Calu3 (cell line): ENCODE results near the gene GRK3. TPM values are rescaled to one million over a fixed set of nuclear protein-coding genes. Genes with fewer than 3 reads are reported as not detected.
"Not testable (repeated sequence)": the region's sequence is repeated elsewhere in the genome, so short reads cannot be mapped to it uniquely, and the experiment has no call there.

Experiments used
- BruUV-seq: library from RNA; stranded (reverse); fragments of 400-500 nt; replicated peaks from 2 replicates; lab custom pipeline; 2021; lab: Mats Ljungman, UMichigan
- CTCF ChIA-PET: fragments of 300-600 bp; sonication (Branson Sonifier 250); formaldehyde crosslinking; loops from one replicate; lab custom pipeline; 2022; ENCODE audit warnings: antibody characterized with exemption; lab: Charles Lee
- DNase-seq: peaks from one replicate; pipeline ENCODE4 v3.0.0; 2022
- H3K27ac Mint-ChIP-seq: one replicate; pipeline ENCODE4 v1.8.0; 2022; ENCODE audit warnings: mixed read lengths; ENCODE audit not compliant: unreplicated experiment
- H3K27me3 Mint-ChIP-seq: one replicate; pipeline ENCODE4 v1.8.0; 2022; ENCODE audit warnings: mixed read lengths; ENCODE audit not compliant: unreplicated experiment
- H3K36me3 Mint-ChIP-seq: one replicate; pipeline ENCODE4 v1.8.0; 2022; ENCODE audit warnings: mild to moderate bottlenecking, moderate library complexity, mixed read lengths; ENCODE audit not compliant: insufficient read depth, unreplicated experiment
- H3K4me1 Mint-ChIP-seq: one replicate; pipeline ENCODE4 v1.8.0; 2022; ENCODE audit warnings: mild to moderate bottlenecking, low read depth, mixed read lengths; ENCODE audit not compliant: unreplicated experiment
- H3K4me3 Mint-ChIP-seq: one replicate; pipeline ENCODE4 v1.8.0; 2022; ENCODE audit warnings: mild to moderate bottlenecking, low read depth, moderate library complexity, mixed read lengths; ENCODE audit not compliant: unreplicated experiment
- H3K9me3 Mint-ChIP-seq: one replicate; pipeline ENCODE4 v1.8.0; 2022; ENCODE audit warnings: low read depth, mixed read lengths; ENCODE audit not compliant: unreplicated experiment
- intact Hi-C: fragments of 100-400 bp; cut with micrococcal nuclease; formaldehyde crosslinking; loops from one replicate; pipeline ENCODE4 v1.10.0; 2022; ENCODE audit not compliant: unreplicated experiment
- total RNA-seq: library from RNA; stranded (reverse); gene quantifications from 2 replicates; pipeline ENCODE4 v1.2.3, GENCODE V29; 2022
- TF ChIP-seq, protein P1 (sequence below): fragments of 200-600 bp; IDR thresholded peaks from one replicate; pipeline ENCODE4 v1.8.0; 2022; ENCODE audit warnings: antibody characterized with exemption; ENCODE audit not compliant: unreplicated experiment

GRK3 gene
- total RNA-seq, 1 experiment from 2014 or later, result 12.0 TPM

DNA sequence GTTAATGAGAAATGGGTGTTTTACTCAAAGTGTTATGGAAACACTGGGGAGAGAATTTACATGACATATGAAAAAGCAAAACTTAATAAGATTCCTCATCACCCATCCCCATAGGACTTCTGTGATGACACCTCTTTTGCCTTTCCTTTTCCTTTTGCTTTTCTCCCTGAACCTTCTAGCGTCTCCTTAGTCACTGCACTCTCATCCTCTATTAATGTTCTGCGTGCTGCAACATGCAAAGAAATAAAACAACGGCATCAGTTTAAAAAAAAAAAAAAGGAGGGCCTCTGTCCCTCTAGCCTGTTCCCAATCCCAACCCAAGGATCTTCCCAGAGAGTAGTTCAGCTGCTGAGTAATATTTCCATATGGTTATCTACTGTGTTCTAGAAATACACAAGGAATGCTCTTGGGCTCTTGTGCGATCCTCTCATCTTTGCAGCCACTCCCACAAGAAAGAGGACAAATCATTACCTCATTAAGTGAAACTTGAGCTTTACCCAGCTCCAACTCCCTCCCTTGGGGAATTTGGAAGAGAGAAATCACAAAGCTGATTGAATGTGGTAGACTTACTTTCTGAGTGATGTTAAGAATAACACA lies 34.8 kb upstream of the GRK3 start:
- H3K27ac Mint-ChIP-seq, H3K27me3 Mint-ChIP-seq, intact Hi-C loops, H3K4me3 Mint-ChIP-seq, H3K36me3 Mint-ChIP-seq, CTCF ChIA-PET, BruUV-seq, H3K9me3 Mint-ChIP-seq, DNase-seq: not testable (repeated sequence)
- peaks cover 24% of the 10 kb centered on the region for H3K4me1 Mint-ChIP-seq

DNA sequence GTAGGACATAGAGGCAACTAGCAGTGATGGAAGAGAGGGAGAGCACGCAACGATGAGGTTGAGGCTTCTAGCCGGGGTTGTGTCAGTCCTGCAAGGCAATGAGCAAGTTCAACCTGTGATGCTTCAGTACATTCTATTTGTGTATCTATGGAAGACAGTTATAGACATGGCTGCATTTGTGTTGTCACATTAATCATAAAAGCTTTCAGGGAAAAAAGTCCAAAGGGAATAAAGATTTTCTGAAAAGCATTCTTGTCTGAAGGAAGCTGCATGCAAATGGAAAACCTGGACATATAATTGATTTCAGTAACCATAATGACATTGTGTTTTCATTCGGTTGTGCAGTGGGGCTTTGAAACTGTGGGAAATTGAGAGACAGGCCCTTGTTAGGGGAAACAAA lies 32.8 kb upstream of the GRK3 start:
- H3K4me3 Mint-ChIP-seq, H3K27me3 Mint-ChIP-seq, CTCF ChIA-PET, intact Hi-C loops, H3K36me3 Mint-ChIP-seq, H3K27ac Mint-ChIP-seq, BruUV-seq, H3K4me1 Mint-ChIP-seq, H3K9me3 Mint-ChIP-seq, DNase-seq: not testable (repeated sequence)

DNA sequence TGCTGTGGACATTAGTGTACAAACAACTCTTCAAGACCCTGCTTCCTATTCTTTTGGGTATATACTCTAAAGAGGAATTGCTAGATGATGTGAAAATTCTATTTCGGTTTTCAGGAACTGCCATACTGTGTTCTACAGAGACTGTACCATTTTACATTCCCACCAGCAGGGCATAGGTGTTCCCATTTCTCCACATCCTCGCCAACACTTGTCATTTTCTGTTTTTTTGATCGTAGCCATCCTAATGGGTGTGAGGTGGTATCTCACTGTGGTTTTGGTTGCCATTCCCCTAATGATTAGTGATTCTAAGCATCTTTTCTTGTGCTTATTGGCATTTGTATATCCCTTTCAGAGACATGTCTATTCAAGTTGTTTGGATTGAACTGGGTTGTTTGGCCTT lies 29.8 kb upstream of the GRK3 start:
- CTCF ChIA-PET, result no interaction called here
- Mint-ChIP-seq H3K9me3 (peaks cover 2% of the 10 kb centered on the region), H3K36me3 (no peaks in the 10 kb centered on the region), H3K27me3 (no peaks in the 10 kb centered on the region), H3K27ac (no peak overlapping the region), H3K4me1 (no peaks in the 10 kb centered on the region), H3K4me3 (no peak overlapping the region)
- no peak for DNase-seq
- TF ChIP-seq, protein P1, sequence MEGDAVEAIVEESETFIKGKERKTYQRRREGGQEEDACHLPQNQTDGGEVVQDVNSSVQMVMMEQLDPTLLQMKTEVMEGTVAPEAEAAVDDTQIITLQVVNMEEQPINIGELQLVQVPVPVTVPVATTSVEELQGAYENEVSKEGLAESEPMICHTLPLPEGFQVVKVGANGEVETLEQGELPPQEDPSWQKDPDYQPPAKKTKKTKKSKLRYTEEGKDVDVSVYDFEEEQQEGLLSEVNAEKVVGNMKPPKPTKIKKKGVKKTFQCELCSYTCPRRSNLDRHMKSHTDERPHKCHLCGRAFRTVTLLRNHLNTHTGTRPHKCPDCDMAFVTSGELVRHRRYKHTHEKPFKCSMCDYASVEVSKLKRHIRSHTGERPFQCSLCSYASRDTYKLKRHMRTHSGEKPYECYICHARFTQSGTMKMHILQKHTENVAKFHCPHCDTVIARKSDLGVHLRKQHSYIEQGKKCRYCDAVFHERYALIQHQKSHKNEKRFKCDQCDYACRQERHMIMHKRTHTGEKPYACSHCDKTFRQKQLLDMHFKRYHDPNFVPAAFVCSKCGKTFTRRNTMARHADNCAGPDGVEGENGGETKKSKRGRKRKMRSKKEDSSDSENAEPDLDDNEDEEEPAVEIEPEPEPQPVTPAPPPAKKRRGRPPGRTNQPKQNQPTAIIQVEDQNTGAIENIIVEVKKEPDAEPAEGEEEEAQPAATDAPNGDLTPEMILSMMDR, result no peak
- BruUV-seq, result no TSS peak
- intact Hi-C loops, result no loop called here

DNA sequence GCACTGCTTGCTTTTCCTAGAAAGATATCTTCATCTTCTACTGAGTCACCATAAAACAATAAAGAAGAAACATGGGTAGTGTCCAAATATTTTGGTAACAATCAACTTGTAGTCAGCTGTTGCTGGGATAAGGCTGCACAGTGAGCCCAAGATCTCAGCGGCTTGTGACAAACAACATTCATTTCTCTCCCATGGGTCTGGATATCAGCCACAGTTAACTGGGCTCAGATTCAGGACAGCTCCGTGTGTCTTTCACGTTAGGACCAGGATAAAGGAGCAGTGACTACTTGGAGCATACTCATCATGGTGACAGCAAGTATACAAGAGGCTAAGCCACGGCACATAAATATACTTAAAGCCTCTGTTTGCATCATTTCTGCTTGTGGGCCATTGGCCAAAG lies 27.9 kb upstream of the GRK3 start:
- TF ChIP-seq, protein P1, result no peak
- Mint-ChIP-seq H3K4me1 (no peaks in the 10 kb centered on the region), H3K36me3 (no peaks in the 10 kb centered on the region), H3K27ac (no peak overlapping the region), H3K27me3 (no peaks in the 10 kb centered on the region), H3K9me3 (no peaks in the 10 kb centered on the region), H3K4me3 (no peak overlapping the region)
- CTCF ChIA-PET, result no interaction called here
- no TSS peak for BruUV-seq
- no peak for DNase-seq
- intact Hi-C loops, result no loop called here

DNA sequence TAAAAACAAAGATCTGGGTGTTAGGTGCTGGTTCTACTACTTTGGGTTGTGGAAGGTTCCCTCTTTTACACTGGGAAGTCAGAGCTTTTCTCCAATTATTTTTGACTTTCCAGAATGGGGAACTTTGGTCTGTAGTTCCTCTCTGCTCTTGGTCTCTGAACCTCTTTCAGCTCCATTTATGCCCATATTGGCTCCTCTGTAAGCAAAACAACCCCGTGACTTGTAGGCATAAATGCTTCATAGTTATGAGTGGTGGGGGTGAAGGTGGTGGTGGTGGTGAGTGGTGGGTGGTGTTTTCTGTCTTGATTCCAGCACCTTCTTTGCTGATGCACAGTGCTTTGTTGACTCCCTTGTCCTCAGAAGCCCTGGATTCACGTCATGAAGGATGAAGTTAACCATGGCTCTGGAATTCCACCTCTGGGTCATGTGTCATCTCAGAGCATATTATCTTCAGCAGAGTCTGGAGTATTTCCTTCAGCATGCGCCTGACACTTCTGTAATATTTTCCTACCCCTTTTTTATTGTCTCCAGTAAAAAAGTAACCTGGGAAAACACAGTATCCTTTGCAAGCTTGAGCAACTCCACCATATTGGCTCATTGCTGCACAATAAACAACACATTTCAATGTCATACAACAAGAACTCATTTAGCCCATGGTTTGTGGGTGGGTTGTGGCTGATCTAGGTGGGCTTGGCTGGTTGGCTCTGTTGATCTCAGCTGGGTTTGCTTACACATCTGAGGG lies 24.1 kb upstream of the GRK3 start:
- TF ChIP-seq, protein P1, result no peak
- no peak overlapping the region for H3K4me3 Mint-ChIP-seq
- no peak for DNase-seq
- peaks cover 11% of the 10 kb centered on the region for H3K4me1 Mint-ChIP-seq
- intact Hi-C loops, result loop anchor here (5.0 kb wide), 1 partner anchor 78 kb away; no protein-coding TSS in a partner anchor
- no TSS peak for BruUV-seq
- no peaks in the 10 kb centered on the region for H3K36me3 Mint-ChIP-seq
- H3K27ac Mint-ChIP-seq, result no peak overlapping the region
- no peaks in the 10 kb centered on the region for H3K9me3 Mint-ChIP-seq
- CTCF ChIA-PET, result no interaction called here
- no peaks in the 10 kb centered on the region for H3K27me3 Mint-ChIP-seq
